OCI-LY1 (cell line): ENCODE data around the gene BMAL2.

ENCODE experiments used
- EZH2 ChIP-seq: fragments of 200-600 bp; sonication (generic), shearing (Covaris generic); IDR thresholded peaks from 2 replicates; pipeline ENCODE4 v1.8.0; 2017; ENCODE audit warnings: borderline replicate concordance, mixed run types, mild to moderate bottlenecking, antibody characterized with exemption, low read length, moderate library complexity, mixed read lengths
- TF ChIP-seq, protein P1 (sequence below): fragments of 200-600 bp; sonication (generic), shearing (Covaris generic); IDR thresholded peaks from 2 replicates; pipeline ENCODE4 v1.5.1; 2017; ENCODE audit warnings: mild to moderate bottlenecking, antibody characterized with exemption, low read length, moderate library complexity, mixed read lengths

DNA sequence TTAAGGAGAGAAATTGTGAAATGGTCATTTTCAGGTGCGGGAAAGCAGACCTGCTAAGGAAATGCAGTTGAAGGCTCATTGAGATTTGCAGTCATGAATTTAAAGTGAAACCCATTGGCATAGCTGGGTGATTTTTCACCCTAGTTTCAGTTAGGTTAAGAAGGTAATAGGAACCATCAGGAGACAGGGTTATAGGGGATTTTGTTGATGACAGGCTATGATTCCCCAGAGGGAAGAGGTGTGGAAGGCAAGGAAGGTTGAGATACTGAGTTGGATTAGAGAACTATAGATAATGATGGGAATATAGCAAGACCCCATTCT, 22.7 kb upstream of the BMAL2 start:
- TF ChIP-seq, protein P1, sequence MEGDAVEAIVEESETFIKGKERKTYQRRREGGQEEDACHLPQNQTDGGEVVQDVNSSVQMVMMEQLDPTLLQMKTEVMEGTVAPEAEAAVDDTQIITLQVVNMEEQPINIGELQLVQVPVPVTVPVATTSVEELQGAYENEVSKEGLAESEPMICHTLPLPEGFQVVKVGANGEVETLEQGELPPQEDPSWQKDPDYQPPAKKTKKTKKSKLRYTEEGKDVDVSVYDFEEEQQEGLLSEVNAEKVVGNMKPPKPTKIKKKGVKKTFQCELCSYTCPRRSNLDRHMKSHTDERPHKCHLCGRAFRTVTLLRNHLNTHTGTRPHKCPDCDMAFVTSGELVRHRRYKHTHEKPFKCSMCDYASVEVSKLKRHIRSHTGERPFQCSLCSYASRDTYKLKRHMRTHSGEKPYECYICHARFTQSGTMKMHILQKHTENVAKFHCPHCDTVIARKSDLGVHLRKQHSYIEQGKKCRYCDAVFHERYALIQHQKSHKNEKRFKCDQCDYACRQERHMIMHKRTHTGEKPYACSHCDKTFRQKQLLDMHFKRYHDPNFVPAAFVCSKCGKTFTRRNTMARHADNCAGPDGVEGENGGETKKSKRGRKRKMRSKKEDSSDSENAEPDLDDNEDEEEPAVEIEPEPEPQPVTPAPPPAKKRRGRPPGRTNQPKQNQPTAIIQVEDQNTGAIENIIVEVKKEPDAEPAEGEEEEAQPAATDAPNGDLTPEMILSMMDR: no peak
- no peak for TF ChIP-seq EZH2
